B cell (primary cell): ENCODE data around the gene PAQR5.

ENCODE experiments used
- EZH2 ChIP-seq: IDR thresholded peaks from 2 replicates; pipeline ENCODE4 v1.6.1; 2012; ENCODE audit warnings: borderline replicate concordance, low read depth, mild to moderate bottlenecking, moderate library complexity, low read length; ENCODE audit not compliant: insufficient read depth, poor library complexity, severe bottlenecking
- TF ChIP-seq, protein P1 (sequence below): fragments of 200-600 bp; IDR thresholded peaks from one replicate; pipeline ENCODE4 v1.8.0; 2022; ENCODE audit warnings: antibody characterized with exemption, mild to moderate bottlenecking

- TF ChIP-seq EZH2, result no peak
- TF ChIP-seq, protein P1, sequence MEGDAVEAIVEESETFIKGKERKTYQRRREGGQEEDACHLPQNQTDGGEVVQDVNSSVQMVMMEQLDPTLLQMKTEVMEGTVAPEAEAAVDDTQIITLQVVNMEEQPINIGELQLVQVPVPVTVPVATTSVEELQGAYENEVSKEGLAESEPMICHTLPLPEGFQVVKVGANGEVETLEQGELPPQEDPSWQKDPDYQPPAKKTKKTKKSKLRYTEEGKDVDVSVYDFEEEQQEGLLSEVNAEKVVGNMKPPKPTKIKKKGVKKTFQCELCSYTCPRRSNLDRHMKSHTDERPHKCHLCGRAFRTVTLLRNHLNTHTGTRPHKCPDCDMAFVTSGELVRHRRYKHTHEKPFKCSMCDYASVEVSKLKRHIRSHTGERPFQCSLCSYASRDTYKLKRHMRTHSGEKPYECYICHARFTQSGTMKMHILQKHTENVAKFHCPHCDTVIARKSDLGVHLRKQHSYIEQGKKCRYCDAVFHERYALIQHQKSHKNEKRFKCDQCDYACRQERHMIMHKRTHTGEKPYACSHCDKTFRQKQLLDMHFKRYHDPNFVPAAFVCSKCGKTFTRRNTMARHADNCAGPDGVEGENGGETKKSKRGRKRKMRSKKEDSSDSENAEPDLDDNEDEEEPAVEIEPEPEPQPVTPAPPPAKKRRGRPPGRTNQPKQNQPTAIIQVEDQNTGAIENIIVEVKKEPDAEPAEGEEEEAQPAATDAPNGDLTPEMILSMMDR, result no peak
Measured at GRCh38 chr15:69358850-69359249, 60.1 kb downstream of the PAQR5 start.
